HepG2 (cell line): Measurements from ENCODE around the gene SYS1. TPM values are rescaled to one million over a fixed set of nuclear protein-coding genes. Genes with fewer than 3 reads are reported as not detected.

Experiments used
- CC2D1A ChIP-seq: sonication (generic); formaldehyde crosslinking; IDR thresholded peaks from 2 replicates; pipeline ENCODE4 v1.8.1; 2023; ENCODE audit warnings: mild to moderate bottlenecking, missing genetic modification reagents
- CHD2 ChIP-seq: IDR thresholded peaks from 2 replicates; pipeline ENCODE4 v1.6.1; 2011; ENCODE audit warnings: low read depth, low read length, improper control_type of control experiment
- DBP ChIP-seq: sonication (generic); formaldehyde crosslinking; IDR thresholded peaks from 2 replicates; pipeline ENCODE4 v1.4.0; 2020; ENCODE audit warnings: missing genetic modification reagents; ENCODE audit errors: not compliant biosample characterization
- HNF4A ChIP-seq: sonication (generic); formaldehyde crosslinking; IDR thresholded peaks from 2 replicates; pipeline ENCODE4 v1.4.0; 2020; ENCODE audit warnings: missing genetic modification reagents
- HNRNPH1 ChIP-seq: fragments of 200-400 bp; formaldehyde crosslinking; optimal IDR thresholded peaks from 2 replicates; pipeline ENCODE3; 2017; ENCODE audit warnings: mild to moderate bottlenecking, low read depth, low read length
- KAT8 ChIP-seq: IDR thresholded peaks from 2 replicates; pipeline ENCODE4 v1.6.1; 2016; ENCODE audit warnings: missing genetic modification reagents, missing compliant biosample characterization
- PTBP1 ChIP-seq: fragments of 200-400 bp; formaldehyde crosslinking; IDR thresholded peaks from 2 replicates; pipeline ENCODE4 v1.6.1; 2018; ENCODE audit warnings: low read length, low read depth; ENCODE audit not compliant: poor library complexity, severe bottlenecking
- RAD51 ChIP-seq: fragments of 450-650 bp; IDR thresholded peaks from 2 replicates; pipeline ENCODE4 v1.6.1; 2016; ENCODE audit warnings: borderline replicate concordance
- RFX1 ChIP-seq: fragments of 450-650 bp; IDR thresholded peaks from 2 replicates; pipeline ENCODE4 v1.6.1; 2017
- RFXANK ChIP-seq: IDR thresholded peaks from 2 replicates; pipeline ENCODE4 v1.6.1; 2016
- SNAPC4 ChIP-seq: sonication (generic); formaldehyde crosslinking; IDR thresholded peaks from 2 replicates; pipeline ENCODE4 v1.4.0; 2020; ENCODE audit warnings: mild to moderate bottlenecking, missing genetic modification reagents
- SUZ12 ChIP-seq: fragments of 150-350 bp; IDR thresholded peaks from 2 replicates; pipeline ENCODE4 v1.6.1; 2014; ENCODE audit warnings: low read depth, low read length
- TRAFD1 ChIP-seq: sonication (generic); formaldehyde crosslinking; IDR thresholded peaks from 2 replicates; pipeline ENCODE4 v1.5.1; 2020; ENCODE audit warnings: missing genetic modification reagents, mild to moderate bottlenecking, borderline replicate concordance
- U2AF1 ChIP-seq: fragments of 200-400 bp; formaldehyde crosslinking; optimal IDR thresholded peaks from 2 replicates; pipeline ENCODE3; 2017; ENCODE audit warnings: mild to moderate bottlenecking, low read depth, low read length
- ZHX1 ChIP-seq: sonication (generic); formaldehyde crosslinking; IDR thresholded peaks from 2 replicates; pipeline ENCODE4 v1.8.1; 2022; ENCODE audit warnings: low read depth, mild to moderate bottlenecking, missing genetic modification reagents
- ZNF496 ChIP-seq: sonication (generic); formaldehyde crosslinking; IDR thresholded peaks from 2 replicates; pipeline ENCODE4 v1.8.1; 2023; ENCODE audit warnings: mild to moderate bottlenecking, moderate library complexity, missing genetic modification reagents; ENCODE audit not compliant: insufficient replicate concordance
- ZNF724P ChIP-seq: sonication (generic); formaldehyde crosslinking; IDR thresholded peaks from 2 replicates; pipeline ENCODE4 v1.8.0; 2022; ENCODE audit warnings: missing genetic modification reagents, borderline replicate concordance
- ZNF780A ChIP-seq: sonication (generic); formaldehyde crosslinking; IDR thresholded peaks from 2 replicates; pipeline ENCODE4 v1.8.0; 2022; ENCODE audit warnings: mild to moderate bottlenecking, missing genetic modification reagents, moderate library complexity
- ZNF841 ChIP-seq: sonication (generic); formaldehyde crosslinking; IDR thresholded peaks from 2 replicates; pipeline ENCODE4 v1.8.1; 2023; ENCODE audit warnings: missing genetic modification reagents, borderline replicate concordance
- ZSCAN25 ChIP-seq: sonication (generic); formaldehyde crosslinking; IDR thresholded peaks from 2 replicates; pipeline ENCODE4 v1.8.0; 2022; ENCODE audit warnings: mild to moderate bottlenecking, missing genetic modification reagents
- polyA plus RNA-seq, 8 experiments: library from polyadenylated mRNA; depleted of rRNA in 3 of 8; stranded (reverse) in 7 of 8; unstranded in 1 of 8; fragments of >200 nt; fragmentation: Illumina TruSeq in 4 of 8; extraction: Trizol in 4 of 8; gene quantifications; 2 replicates each; pipeline versions ENCODE4 v1.2.1 to v1.2.3, GENCODE V29; 2011 to 2016; ENCODE audit warnings: low read depth in 4 of 8, missing spikeins in 1 of 8, mixed read lengths in 1 of 8; ENCODE audit not compliant: insufficient read depth in 1 of 8
- total RNA-seq, 5 experiments: library from RNA; depleted of rRNA; stranded (reverse); fragments of >200 nt; fragmentation: Illumina TruSeq; extraction: Trizol; gene quantifications; 2 replicates each; pipeline ENCODE4 v1.2.3, GENCODE V29; 2016; ENCODE audit warnings: low read depth in 1 of 5

Gene SYS1
- total and polyA plus RNA-seq, 2 of the 13 experiments (the other 11 are each of a cell fraction or from before 2014, with no cell fraction given) = 38.3 to 65.6 TPM

GRCh38 chr20:45358282-45359068 lies 4.5 kb upstream of the SYS1 start (continued):
- TF ChIP-seq ZSCAN25 (CRISPR knock-in tag) (peak; percentile 96), ZHX1 (CRISPR knock-in tag) (peak; percentile 9; the same call in 1 of the 2 replicates), HNRNPH1 (no peak), ZNF841 (CRISPR knock-in tag) (no peak), SUZ12 (no peak), SNAPC4 (CRISPR knock-in tag) (peak; percentile 25; the same call in 1 of the 2 replicates), RFX1 (no peak), DBP (CRISPR knock-in tag) (no peak), RAD51 (no peak), ZNF724P (CRISPR knock-in tag) (no peak), KAT8 (CRISPR knock-in tag) (0 out of 2 replicates have a peak, but pooled peaks have one; percentile 6), CHD2 (no peak), ZNF780A (CRISPR knock-in tag) (no peak), CC2D1A (CRISPR knock-in tag) (no peak), ZNF496 (CRISPR knock-in tag) (no peak), U2AF1 (no peak), PTBP1 (no peak), HNF4A (CRISPR knock-in tag) (no peak), TRAFD1 (CRISPR knock-in tag) (no peak), RFXANK (CRISPR knock-in tag) (no peak)
